ENCODE results near the gene DPP9.

- TF ChIP-seq POLR2A (IDR thresholded peaks at IDR 0.05) (no peak), CTCF (IDR thresholded peaks at IDR 0.05) (no peak), EP300 (IDR thresholded peaks at IDR 0.05) (no peak)
These were observed 30.6 kb downstream of the DPP9 start for GRCh38 chr19:4693078-4693350.
